Neural progenitor cell (in vitro differentiated cells): Measurements from ENCODE around the gene TMEM223.

ENCODE experiments used
- CTCF ChIP-seq: fragments of 200-600 bp; sonication (generic); IDR thresholded peaks from 2 replicates; pipeline ENCODE4 v1.5.1; 2017; ENCODE audit warnings: antibody characterized with exemption, mild to moderate bottlenecking
- EZH2 ChIP-seq: fragments of 200-600 bp; sonication (generic); IDR thresholded peaks from 2 replicates; pipeline ENCODE4 v1.6.1; 2017; ENCODE audit warnings: antibody characterized with exemption, mild to moderate bottlenecking, moderate library complexity

DNA sequence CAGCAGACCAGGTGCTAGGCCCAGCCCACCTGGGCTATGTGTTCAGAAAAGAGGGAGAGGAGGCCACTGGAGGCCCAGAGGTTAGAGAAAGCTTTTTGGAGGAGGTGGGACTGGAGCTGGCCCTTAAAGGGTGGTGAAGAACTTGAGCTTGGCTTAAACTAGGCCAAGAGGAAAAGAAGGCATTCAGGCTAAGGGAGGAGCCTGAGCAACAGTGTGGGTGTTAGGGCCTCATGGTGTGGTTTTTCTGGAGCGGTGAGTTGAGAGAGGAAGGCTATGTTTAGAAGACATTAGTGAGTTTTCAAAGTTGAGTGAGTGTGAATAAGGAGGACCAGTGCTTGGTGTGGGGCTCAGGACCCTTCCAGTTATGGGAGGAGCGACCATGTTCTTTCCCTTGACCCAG is 14.4 kb downstream of the TMEM223 start:
- TF ChIP-seq EZH2: no peak
- no peak for TF ChIP-seq CTCF
